ENCODE data around the gene SLC25A13. TPM values are rescaled to one million over a fixed set of nuclear protein-coding genes. Genes with fewer than 3 reads are reported as not detected.

SLC25A13 gene
- total RNA-seq, 1 donor from 2014 or later = 47.4 TPM

DNA sequence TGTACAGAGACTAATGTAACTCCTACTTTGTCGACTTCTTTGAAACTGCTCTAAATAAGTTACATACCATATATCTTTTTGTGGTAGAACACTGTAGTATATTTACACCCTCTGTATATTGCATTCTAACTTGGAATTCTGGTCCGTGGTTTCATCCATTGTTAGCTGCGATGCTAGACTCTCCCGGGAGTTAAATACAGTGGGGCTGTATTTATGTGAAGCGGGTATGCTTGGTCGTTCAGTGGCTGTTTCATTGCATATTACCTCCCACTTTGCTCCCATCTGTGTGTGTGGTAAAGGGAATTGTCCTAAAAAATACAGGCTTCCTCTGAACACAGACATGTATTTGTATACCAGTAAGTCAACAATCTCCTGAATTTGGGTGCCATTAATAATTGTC, 231.1 kb downstream of the SLC25A13 start:
- no peak overlapping the region for H3K4me3 Mint-ChIP-seq
- H3K4me1 Mint-ChIP-seq = peaks cover 11% of the 10 kb centered on the region
- H3K27me3 Mint-ChIP-seq (ENCODE audit: low read depth) = no peaks in the 10 kb centered on the region
- no peaks in the 10 kb centered on the region for H3K9me3 Mint-ChIP-seq
- H3K27ac Mint-ChIP-seq = no peak overlapping the region
- TF ChIP-seq, protein P1, sequence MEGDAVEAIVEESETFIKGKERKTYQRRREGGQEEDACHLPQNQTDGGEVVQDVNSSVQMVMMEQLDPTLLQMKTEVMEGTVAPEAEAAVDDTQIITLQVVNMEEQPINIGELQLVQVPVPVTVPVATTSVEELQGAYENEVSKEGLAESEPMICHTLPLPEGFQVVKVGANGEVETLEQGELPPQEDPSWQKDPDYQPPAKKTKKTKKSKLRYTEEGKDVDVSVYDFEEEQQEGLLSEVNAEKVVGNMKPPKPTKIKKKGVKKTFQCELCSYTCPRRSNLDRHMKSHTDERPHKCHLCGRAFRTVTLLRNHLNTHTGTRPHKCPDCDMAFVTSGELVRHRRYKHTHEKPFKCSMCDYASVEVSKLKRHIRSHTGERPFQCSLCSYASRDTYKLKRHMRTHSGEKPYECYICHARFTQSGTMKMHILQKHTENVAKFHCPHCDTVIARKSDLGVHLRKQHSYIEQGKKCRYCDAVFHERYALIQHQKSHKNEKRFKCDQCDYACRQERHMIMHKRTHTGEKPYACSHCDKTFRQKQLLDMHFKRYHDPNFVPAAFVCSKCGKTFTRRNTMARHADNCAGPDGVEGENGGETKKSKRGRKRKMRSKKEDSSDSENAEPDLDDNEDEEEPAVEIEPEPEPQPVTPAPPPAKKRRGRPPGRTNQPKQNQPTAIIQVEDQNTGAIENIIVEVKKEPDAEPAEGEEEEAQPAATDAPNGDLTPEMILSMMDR (IDR thresholded peaks at IDR 0.05; ENCODE audit: unreplicated experiment) = no peak
- no peaks in the 10 kb centered on the region for H3K36me3 Mint-ChIP-seq
- no peak for DNase-seq (ENCODE audit: low spot score in 2 of 2, unreplicated experiment in 2 of 2)

DNA sequence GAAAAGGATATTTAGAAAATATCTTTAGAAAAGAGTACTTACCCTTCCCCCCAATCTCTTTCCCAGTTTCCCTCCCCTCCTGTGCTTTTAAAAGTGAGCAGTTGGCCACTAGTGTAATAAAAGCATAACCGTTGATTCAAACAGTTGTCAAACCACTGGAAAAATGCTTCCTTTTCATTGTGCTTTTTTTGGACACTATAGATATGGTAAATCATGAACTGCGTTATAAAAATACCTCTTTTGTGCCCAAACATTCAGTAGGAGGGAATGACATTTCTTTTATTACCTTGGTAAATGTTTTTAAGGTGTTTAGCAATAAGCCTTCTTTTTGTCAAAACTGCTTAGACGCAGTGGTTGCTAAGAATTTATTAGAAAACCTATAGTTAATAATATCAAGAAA, 232.4 kb downstream of the SLC25A13 start:
- Mint-ChIP-seq H3K9me3 (no peaks in the 10 kb centered on the region), H3K4me3 (no peak overlapping the region), H3K27ac (no peak overlapping the region), H3K36me3 (no peaks in the 10 kb centered on the region), H3K4me1 (peaks cover 17% of the 10 kb centered on the region), H3K27me3 (ENCODE audit: low read depth) (no peaks in the 10 kb centered on the region)
- TF ChIP-seq, protein P1 (IDR thresholded peaks at IDR 0.05; ENCODE audit: unreplicated experiment) = no peak
- no peak for DNase-seq (ENCODE audit: low spot score in 2 of 2, unreplicated experiment in 2 of 2)

DNA sequence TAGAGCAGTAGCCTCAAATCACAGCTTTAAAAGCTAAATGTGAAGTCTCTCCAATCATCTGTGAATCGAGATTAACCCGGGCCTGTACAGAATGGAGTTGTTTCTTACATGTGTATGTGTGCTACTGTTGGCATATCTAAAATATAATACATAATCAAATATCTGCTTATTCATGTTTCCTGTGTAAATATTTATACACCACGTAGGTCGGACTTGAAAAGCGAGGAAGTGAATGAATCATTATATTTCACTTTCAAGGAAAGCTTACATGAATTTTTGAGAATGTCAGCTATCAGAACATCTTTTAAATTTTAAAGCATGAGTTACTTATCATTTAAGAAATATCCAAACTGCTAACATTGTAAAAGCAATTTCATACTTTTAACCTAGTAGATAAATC, 233.3 kb downstream of the SLC25A13 start:
- no peak overlapping the region for H3K27ac Mint-ChIP-seq
- no peaks in the 10 kb centered on the region for H3K27me3 Mint-ChIP-seq (ENCODE audit: low read depth)
- H3K9me3 Mint-ChIP-seq = no peaks in the 10 kb centered on the region
- H3K4me1 Mint-ChIP-seq = peaks cover 14% of the 10 kb centered on the region
- TF ChIP-seq, protein P1 (IDR thresholded peaks at IDR 0.05; ENCODE audit: unreplicated experiment) = no peak
- H3K36me3 Mint-ChIP-seq = no peaks in the 10 kb centered on the region
- DNase-seq (ENCODE audit: low spot score in 2 of 2, unreplicated experiment in 2 of 2) = no peak
- H3K4me3 Mint-ChIP-seq = no peak overlapping the region

DNA sequence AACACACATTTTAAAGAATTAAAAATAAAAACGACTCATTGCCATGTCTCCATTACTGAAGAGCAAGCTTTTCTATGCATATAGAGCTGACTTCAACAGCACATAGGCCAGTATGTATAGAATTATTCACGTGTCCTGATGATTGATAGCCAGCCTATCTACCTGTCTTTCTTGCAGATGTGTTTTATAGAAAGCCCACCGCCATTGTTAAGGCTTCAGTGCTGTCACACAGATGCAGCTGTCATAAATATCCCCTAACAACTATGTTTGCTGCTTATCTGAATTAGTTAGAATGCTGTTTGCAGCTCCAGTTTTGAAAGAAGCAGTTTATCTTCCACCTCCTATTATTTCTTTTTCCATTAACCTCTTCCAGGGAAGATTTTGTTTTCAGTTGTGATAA, 235.9 kb downstream of the SLC25A13 start:
- DNase-seq (ENCODE audit: low spot score in 2 of 2, unreplicated experiment in 2 of 2) = no peak
- H3K4me1 Mint-ChIP-seq = peaks cover 14% of the 10 kb centered on the region
- no peak overlapping the region for H3K27ac Mint-ChIP-seq
- H3K4me3 Mint-ChIP-seq = no peak overlapping the region
- no peaks in the 10 kb centered on the region for H3K27me3 Mint-ChIP-seq (ENCODE audit: low read depth)
- TF ChIP-seq, protein P1 (IDR thresholded peaks at IDR 0.05; ENCODE audit: unreplicated experiment) = no peak
- H3K9me3 Mint-ChIP-seq = no peaks in the 10 kb centered on the region
- H3K36me3 Mint-ChIP-seq = no peaks in the 10 kb centered on the region

DNA sequence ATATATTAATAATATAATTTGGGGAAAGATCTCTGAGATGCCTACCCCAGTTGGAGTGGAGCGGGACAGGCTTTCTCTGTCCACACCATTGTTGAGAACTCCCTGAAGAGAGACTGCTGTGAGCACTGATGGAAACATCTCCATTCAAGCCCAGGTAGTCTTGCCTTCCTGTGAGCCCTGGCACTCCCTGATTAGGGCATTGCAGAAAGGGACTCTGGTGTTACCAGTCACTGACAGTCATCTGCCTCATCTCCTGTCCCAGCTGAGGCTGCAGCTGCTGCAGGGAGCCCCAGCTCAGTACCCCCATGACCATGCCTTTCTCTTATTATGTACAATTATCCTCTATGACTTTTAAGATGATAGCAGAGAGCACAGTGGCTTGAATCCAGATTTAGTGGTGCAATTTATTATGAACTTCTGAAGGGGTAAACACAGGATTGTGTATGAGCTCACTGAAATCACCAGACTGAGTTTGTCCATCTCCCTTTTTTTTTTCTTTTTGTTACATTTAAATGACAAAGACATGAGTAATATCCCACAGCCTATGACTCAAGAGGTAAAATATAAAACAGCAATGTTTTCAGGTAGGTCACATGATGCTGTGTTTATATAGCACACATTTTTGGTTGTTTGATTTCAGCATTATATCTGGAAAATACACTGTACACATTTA, 236.9 kb downstream of the SLC25A13 start:
- Mint-ChIP-seq H3K27me3 (ENCODE audit: low read depth) (no peaks in the 10 kb centered on the region), H3K36me3 (no peaks in the 10 kb centered on the region), H3K9me3 (no peaks in the 10 kb centered on the region), H3K4me3 (no peak overlapping the region), H3K4me1 (peaks cover 14% of the 10 kb centered on the region), H3K27ac (no peak overlapping the region)
- DNase-seq (ENCODE audit: low spot score in 2 of 2, unreplicated experiment in 2 of 2) = no peak
- TF ChIP-seq, protein P1 (IDR thresholded peaks at IDR 0.05; ENCODE audit: unreplicated experiment) = no peak
